ENCODE data around the gene ASXL2. TPM values are rescaled to one million over a fixed set of nuclear protein-coding genes. Genes with fewer than 3 reads are reported as not detected.

The ASXL2 gene
- total and polyA plus RNA-seq, 2 of the 13 experiments (the other 11 are each of a cell fraction or from before 2014, with no cell fraction given): 12.1 to 19.2 TPM

GRCh38 chr2:25722224-25722623, 156.1 kb downstream of the ASXL2 start:
- no peak for ATAC-seq
- H3K4me1 ChIP-seq (ENCODE audit: insufficient read depth, low read length): no peaks in the 10 kb centered on the region
- no TSS peak for BruUV-seq (replicated peaks)
- TF ChIP-seq DR1 (CRISPR knock-in tag; IDR thresholded peaks at IDR 0.05): no peak
- no peak for TF ChIP-seq ZNF362 (CRISPR knock-in tag; IDR thresholded peaks at IDR 0.05; ENCODE audit: borderline replicate concordance)
- TF ChIP-seq CENPX (CRISPR knock-in tag; IDR thresholded peaks at IDR 0.05): no peak
- TF ChIP-seq NKX3-1 (CRISPR knock-in tag; IDR thresholded peaks at IDR 0.05): no peak
- no peak for TF ChIP-seq ZNF503 (CRISPR knock-in tag; IDR thresholded peaks at IDR 0.05)
- no peak for TF ChIP-seq ZBTB1 (CRISPR knock-in tag; IDR thresholded peaks at IDR 0.05; ENCODE audit: borderline replicate concordance)
- no peak for TF ChIP-seq REST (IDR thresholded peaks at IDR 0.05; ENCODE audit: borderline replicate concordance in 1 of 2, low read depth in 1 of 2, low read length in 2 of 2)
- TF ChIP-seq ZNF160 (CRISPR knock-in tag; IDR thresholded peaks at IDR 0.05): no peak
- TF ChIP-seq TP53 (CRISPR knock-in tag; conservative IDR thresholded peaks at IDR 0.05): no peak
- no peak for TF ChIP-seq THAP11 (CRISPR knock-in tag; IDR thresholded peaks at IDR 0.05)
- TF ChIP-seq MXD1 (CRISPR knock-in tag; IDR thresholded peaks at IDR 0.05): no peak
- TF ChIP-seq KDM5B (CRISPR knock-in tag; IDR thresholded peaks at IDR 0.05; ENCODE audit: borderline replicate concordance): no peak
- TF ChIP-seq NR2F6 (IDR thresholded peaks at IDR 0.05): no peak
- TF ChIP-seq NR2F6 (CRISPR knock-in tag; IDR thresholded peaks at IDR 0.05): no peak
- TF ChIP-seq ZBTB46 (CRISPR knock-in tag; IDR thresholded peaks at IDR 0.05; ENCODE audit: borderline replicate concordance): no peak
- no peak for TF ChIP-seq MTF1 (CRISPR knock-in tag; IDR thresholded peaks at IDR 0.05)

More at GRCh38 chr2:25722224-25722623, 156.1 kb downstream of the ASXL2 start:
- Histone ChIP-seq H3K36me3 (replicated peaks in 1 of 2; ENCODE audit: control insufficient read depth in 1 of 2, insufficient read depth in 2 of 2, low read length in 2 of 2) (no peaks in the 10 kb centered on the region), H3K9ac (ENCODE audit: insufficient read depth, low read depth, low read length) (no peak overlapping the region), H3K79me2 (ENCODE audit: insufficient read depth, low read length) (no peaks in the 10 kb centered on the region), H3K9me3 (ENCODE audit: low read length) (no peaks in the 10 kb centered on the region), H3K27ac (ENCODE audit: extremely low read length, insufficient read depth, low read length) (no peak overlapping the region), H4K20me1 (ENCODE audit: insufficient read depth, low read length) (no peaks in the 10 kb centered on the region), H3K4me3 (replicated peaks in 1 of 3; ENCODE audit: insufficient read depth in 1 of 3, low read depth in 2 of 3, low read length in 3 of 3) (no peak overlapping the region), H3K4me2 (ENCODE audit: low read depth, low read length) (no peak overlapping the region), H3K27me3 (ENCODE audit: control insufficient read depth in 1 of 2, insufficient read depth in 2 of 2, low read length in 2 of 2) (peaks cover 0 to 9% of the 10 kb centered on the region in 2 experiments; a peak in 2 of 5 replicates), H2AFZ (ENCODE audit: low read length) (no peak overlapping the region)
- WGBS (ENCODE audit: low lambda C conversion rate): 23% methylated on average over 3 of the region's 3 CpGs
- in situ Hi-C loops (cut with HindIII; ENCODE audit: extremely low pct_ligation_motif_present, low pct_unique_long_range_greater_than_20kb): no loop called here
- intact Hi-C loops (cut with micrococcal nuclease; ENCODE audit: unreplicated experiment): no loop called here
- FAIRE-seq (no peak), DNase-seq (ENCODE audit: low spot score) (no peak)
- CTCF ChIA-PET (ENCODE audit: low intra/inter-chr PET ratio, low total read pairs): no interaction called here
- POLR2A ChIA-PET: interaction anchor here (1.5 kb wide), 1 partner anchor 14 kb away, joined by 3 read pairs; no protein-coding TSS in a partner anchor
